Effector memory CD8-positive, alpha-beta T cell (primary cell): ENCODE results near the gene ETV5.

Source experiments
- ATAC-seq: fragments of 150-1000 bp; cut with Tn5 transposase; replicated peaks from 2 replicates; pipeline ENCODE4 v1.10.0; 2021; ENCODE audit warnings: mild to moderate bottlenecking, moderate library complexity
- DNase-seq, 3 experiments: peaks; one replicate each; pipeline ENCODE4 v3.0.0; 2021
- H3K27ac Mint-ChIP-seq, 2 donors: one replicate each; pipeline ENCODE4 v1.8.0; 2022; ENCODE audit warnings: mild to moderate bottlenecking in 2 of 2, mixed read lengths in 2 of 2, moderate library complexity in 2 of 2
- H3K27me3 Mint-ChIP-seq, 2 donors: one replicate each; pipeline ENCODE4 v1.8.0; 2022; ENCODE audit warnings: mixed read lengths in 2 of 2
- H3K36me3 Mint-ChIP-seq: one replicate; pipeline ENCODE4 v1.8.0; 2022; ENCODE audit warnings: mild to moderate bottlenecking, moderate library complexity, mixed read lengths; ENCODE audit not compliant: insufficient read depth
- H3K4me1 Mint-ChIP-seq, 2 donors: one replicate each; pipeline ENCODE4 v1.8.0; 2022; ENCODE audit warnings: low read depth in 2 of 2, mixed read lengths in 2 of 2
- H3K4me3 Mint-ChIP-seq, 2 donors: one replicate each; pipeline ENCODE4 v1.8.0; 2022; ENCODE audit warnings: mild to moderate bottlenecking in 2 of 2, mixed read lengths in 2 of 2, moderate library complexity in 2 of 2
- H3K9me3 Mint-ChIP-seq, 2 donors: one replicate each; pipeline ENCODE4 v1.8.0; 2022; ENCODE audit warnings: mixed read lengths in 2 of 2

ETV5 gene

GRCh38 chr3:186060222-186060621 is 48.7 kb downstream of the ETV5 start:
- Mint-ChIP-seq H3K9me3 (no peaks in the 10 kb centered on the region), H3K36me3 (no peaks in the 10 kb centered on the region), H3K4me3 (peak overlapping the region in 1 of 2 donors; percentile 10), H3K4me1 (peaks cover 11 to 13% of the 10 kb centered on the region in 2 donors), H3K27me3 (peaks cover 52 to 84% of the 10 kb centered on the region in 2 donors), H3K27ac (no peak overlapping the region)
- DNase-seq = peak in 1 of 3 experiments; percentile 2
- ATAC-seq = peak; percentile 76

DNA sequence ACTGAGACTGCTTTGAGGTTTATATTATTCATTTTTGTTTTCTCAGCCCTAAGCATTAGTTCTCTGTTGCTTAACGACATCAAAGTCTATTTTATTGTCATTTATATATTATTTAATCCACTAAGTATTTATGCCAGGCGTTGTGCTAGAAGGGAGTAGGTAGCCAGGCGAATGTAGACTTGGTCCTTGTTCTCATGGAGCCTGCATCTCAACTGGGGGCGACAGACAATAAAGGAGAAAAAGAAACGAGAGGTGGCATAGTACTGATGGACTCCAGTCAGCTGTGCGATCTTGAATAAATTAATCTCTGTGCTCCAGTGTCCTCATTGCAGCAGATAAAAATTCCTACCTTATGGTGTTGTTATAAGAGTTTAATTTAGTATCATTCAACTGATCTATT is 49.7 kb downstream of the ETV5 start:
- Mint-ChIP-seq H3K27me3 (peaks cover 53 to 84% of the 10 kb centered on the region in 2 donors), H3K4me3 (no peak overlapping the region), H3K4me1 (peaks cover 11 to 13% of the 10 kb centered on the region in 2 donors), H3K27ac (no peak overlapping the region), H3K9me3 (no peaks in the 10 kb centered on the region), H3K36me3 (no peaks in the 10 kb centered on the region)
- no peak for ATAC-seq
- no peak for DNase-seq

GRCh38 chr3:186058225-186058624 is 50.7 kb downstream of the ETV5 start:
- DNase-seq (no peak), ATAC-seq (no peak)
- Mint-ChIP-seq H3K27me3 (peaks cover 53 to 84% of the 10 kb centered on the region in 2 donors), H3K4me3 (no peak overlapping the region), H3K36me3 (no peaks in the 10 kb centered on the region), H3K27ac (no peak overlapping the region), H3K9me3 (no peaks in the 10 kb centered on the region), H3K4me1 (peaks cover 11 to 13% of the 10 kb centered on the region in 2 donors)

- DNase-seq = no peak
- Mint-ChIP-seq H3K27me3 (peaks cover 56 to 83% of the 10 kb centered on the region in 2 donors), H3K9me3 (no peaks in the 10 kb centered on the region), H3K36me3 (no peaks in the 10 kb centered on the region), H3K4me3 (no peak overlapping the region), H3K27ac (no peak overlapping the region), H3K4me1 (peaks cover 11 to 13% of the 10 kb centered on the region in 2 donors)
- ATAC-seq = no peak
Observed at GRCh38 chr3:186057594-186057993, 51.3 kb downstream of the ETV5 start.

GRCh38 chr3:186054792-186055352 is 54.0 kb downstream of the ETV5 start:
- H3K9me3 Mint-ChIP-seq = no peaks in the 10 kb centered on the region
- H3K27me3 Mint-ChIP-seq = peaks cover 69 to 83% of the 10 kb centered on the region in 2 donors
- H3K4me3 Mint-ChIP-seq = no peak overlapping the region
- H3K27ac Mint-ChIP-seq = no peak overlapping the region
- ATAC-seq = no peak
- H3K4me1 Mint-ChIP-seq = peaks cover under 1 to 1% of the 10 kb centered on the region in 2 donors
- DNase-seq = no peak
- no peaks in the 10 kb centered on the region for H3K36me3 Mint-ChIP-seq

DNA sequence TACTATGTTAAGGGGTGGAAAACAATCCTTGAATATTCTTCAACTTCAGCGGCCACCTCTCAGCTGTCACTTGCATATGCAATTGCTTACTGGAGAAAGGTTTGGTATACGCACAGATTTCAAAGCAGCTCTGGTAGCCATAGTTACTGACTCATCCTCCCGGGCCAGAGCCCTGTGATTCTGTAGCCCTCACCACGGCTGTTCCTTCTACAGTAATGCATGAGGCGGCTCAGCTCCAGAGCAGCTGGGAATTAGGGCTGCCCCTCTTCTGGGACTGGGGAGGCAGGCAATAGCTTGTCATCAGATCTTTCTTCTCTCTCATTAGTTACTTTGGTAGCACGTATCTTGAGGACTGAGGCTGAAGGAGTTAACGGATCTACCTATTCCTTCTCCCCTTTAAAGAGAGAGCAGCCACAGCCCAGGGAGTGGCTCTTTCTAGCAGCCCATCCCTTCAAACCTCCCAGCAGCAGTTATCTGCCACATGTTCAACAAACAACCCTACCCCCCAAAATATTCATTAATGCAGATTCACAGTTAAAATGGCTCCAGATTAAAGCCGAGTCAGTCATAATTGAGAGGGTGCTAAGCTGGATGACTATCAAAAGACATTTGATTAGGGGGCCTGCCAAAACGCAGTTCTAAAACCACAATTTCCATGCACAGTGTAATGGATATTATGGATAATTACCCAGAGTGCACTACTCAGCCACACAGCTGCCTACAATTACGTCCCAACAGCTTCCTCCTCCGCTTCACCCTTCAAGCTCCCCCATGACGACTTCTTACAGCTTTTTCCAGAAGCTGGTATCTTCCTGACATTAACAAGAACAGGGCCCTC is 54.7 kb downstream of the ETV5 start:
- DNase-seq = no peak
- Mint-ChIP-seq H3K4me3 (no peak overlapping the region), H3K27me3 (peaks cover 69 to 89% of the 10 kb centered on the region in 2 donors), H3K27ac (no peak overlapping the region), H3K9me3 (no peaks in the 10 kb centered on the region), H3K36me3 (no peaks in the 10 kb centered on the region), H3K4me1 (no peaks in the 10 kb centered on the region)
- ATAC-seq = no peak

GRCh38 chr3:186052096-186052840 is 56.6 kb downstream of the ETV5 start:
- H3K4me1 Mint-ChIP-seq = no peaks in the 10 kb centered on the region
- H3K27me3 Mint-ChIP-seq = peaks cover 72 to 86% of the 10 kb centered on the region in 2 donors

GRCh38 chr3:186049001-186049400 is 59.9 kb downstream of the ETV5 start:
- H3K4me1 Mint-ChIP-seq = no peaks in the 10 kb centered on the region
- ATAC-seq = no peak
- no peak overlapping the region for H3K4me3 Mint-ChIP-seq
- H3K36me3 Mint-ChIP-seq = no peaks in the 10 kb centered on the region
- DNase-seq = no peak
- H3K9me3 Mint-ChIP-seq = no peaks in the 10 kb centered on the region
- H3K27ac Mint-ChIP-seq = no peak overlapping the region
- H3K27me3 Mint-ChIP-seq = peaks cover 59 to 89% of the 10 kb centered on the region in 2 donors

More at GRCh38 chr3:186052096-186052840, 56.6 kb downstream of the ETV5 start:
- ATAC-seq = no peak
- Mint-ChIP-seq H3K36me3 (no peaks in the 10 kb centered on the region), H3K4me3 (no peak overlapping the region), H3K27ac (no peak overlapping the region), H3K9me3 (no peaks in the 10 kb centered on the region)
- no peak for DNase-seq

DNA sequence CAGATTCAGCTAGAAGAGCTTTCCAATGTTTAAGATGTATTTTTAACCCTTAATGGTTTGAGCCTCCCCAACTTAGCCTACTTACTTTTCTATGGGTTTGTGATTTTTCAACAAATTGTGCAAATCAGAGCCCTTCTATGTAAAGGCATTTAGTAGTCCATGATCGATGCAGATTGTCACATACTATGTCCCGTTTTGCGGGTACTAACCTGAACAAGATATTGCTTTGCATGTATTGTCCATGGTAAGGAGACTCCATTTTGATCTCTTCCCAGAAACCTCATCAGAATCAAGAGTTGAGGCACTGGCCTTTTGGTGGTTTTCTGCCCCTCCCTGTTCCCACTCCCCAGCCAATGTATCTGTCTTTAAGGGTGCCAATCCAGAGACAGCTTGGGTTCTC is 60.8 kb downstream of the ETV5 start:
- DNase-seq = no peak
- peaks cover 59 to 87% of the 10 kb centered on the region in 2 donors for H3K27me3 Mint-ChIP-seq

GRCh38 chr3:186046838-186047237 is 62.1 kb downstream of the ETV5 start:
- H3K4me1 Mint-ChIP-seq = no peaks in the 10 kb centered on the region
- H3K36me3 Mint-ChIP-seq = no peaks in the 10 kb centered on the region
- H3K9me3 Mint-ChIP-seq = no peaks in the 10 kb centered on the region
- ATAC-seq (no peak), DNase-seq (no peak)
- peaks cover 59 to 88% of the 10 kb centered on the region in 2 donors for H3K27me3 Mint-ChIP-seq
- H3K27ac Mint-ChIP-seq = no peak overlapping the region
- no peak overlapping the region for H3K4me3 Mint-ChIP-seq

More for the DNA sequence above, 60.8 kb downstream of the ETV5 start:
- H3K36me3 Mint-ChIP-seq = no peaks in the 10 kb centered on the region
- H3K9me3 Mint-ChIP-seq = no peaks in the 10 kb centered on the region
- no peaks in the 10 kb centered on the region for H3K4me1 Mint-ChIP-seq
- H3K4me3 Mint-ChIP-seq = no peak overlapping the region
- ATAC-seq = no peak
- H3K27ac Mint-ChIP-seq = no peak overlapping the region

DNA sequence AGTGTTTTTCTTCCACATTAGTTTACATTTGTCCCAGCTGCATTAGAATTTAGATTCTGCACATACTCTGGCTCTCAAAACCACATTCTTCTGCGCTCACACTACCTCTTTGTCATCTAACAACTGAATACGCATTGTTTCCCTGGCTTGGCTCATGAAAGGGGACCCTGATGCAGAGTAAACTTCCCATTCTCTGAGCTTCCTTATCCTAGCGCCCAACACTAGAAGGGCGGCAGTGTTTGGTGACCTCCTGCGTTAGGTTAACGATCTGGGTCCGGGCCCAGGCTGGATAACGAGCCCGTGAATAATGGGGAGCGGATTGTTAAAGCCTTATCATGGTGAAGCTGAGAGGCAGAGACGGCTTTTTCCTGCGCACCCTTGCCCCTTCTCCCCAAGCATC is 63.9 kb downstream of the ETV5 start:
- Mint-ChIP-seq H3K4me1 (no peaks in the 10 kb centered on the region), H3K27me3 (peaks cover 56 to 85% of the 10 kb centered on the region in 2 donors), H3K27ac (no peak overlapping the region), H3K36me3 (no peaks in the 10 kb centered on the region), H3K9me3 (no peaks in the 10 kb centered on the region), H3K4me3 (no peak overlapping the region)
- ATAC-seq (no peak), DNase-seq (no peak)

DNA sequence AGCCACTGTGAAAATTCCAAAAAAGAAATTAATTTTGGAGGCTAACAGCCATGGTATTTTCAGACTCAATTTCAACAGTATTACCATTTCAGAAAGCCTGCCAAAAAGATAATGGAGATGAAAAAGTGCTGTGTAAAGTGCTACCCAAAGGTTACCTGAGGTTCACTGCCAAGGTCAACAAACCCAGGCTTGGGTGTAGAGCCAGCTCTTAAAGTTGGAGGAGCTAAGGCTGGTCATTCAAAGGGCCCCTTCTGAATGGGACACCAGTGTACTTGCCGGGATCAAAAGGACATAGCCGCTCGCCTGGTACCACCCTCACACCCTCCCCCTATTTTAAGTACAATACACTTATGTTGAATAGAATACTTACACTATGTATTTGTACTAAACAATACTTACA is 64.5 kb downstream of the ETV5 start:
- no peak for ATAC-seq
- H3K27me3 Mint-ChIP-seq = peaks cover 60 to 81% of the 10 kb centered on the region in 2 donors
- no peaks in the 10 kb centered on the region for H3K9me3 Mint-ChIP-seq

GRCh38 chr3:186042521-186043202 is 66.2 kb downstream of the ETV5 start:
- DNase-seq (no peak), ATAC-seq (no peak)
- peaks cover 0 to 3% of the 10 kb centered on the region in 2 donors for H3K9me3 Mint-ChIP-seq
- no peak overlapping the region for H3K4me3 Mint-ChIP-seq
- no peaks in the 10 kb centered on the region for H3K4me1 Mint-ChIP-seq
- H3K27me3 Mint-ChIP-seq = peaks cover 50 to 66% of the 10 kb centered on the region in 2 donors
- no peaks in the 10 kb centered on the region for H3K36me3 Mint-ChIP-seq
- no peak overlapping the region for H3K27ac Mint-ChIP-seq

More for the DNA sequence above, 64.5 kb downstream of the ETV5 start:
- Mint-ChIP-seq H3K4me3 (no peak overlapping the region), H3K4me1 (no peaks in the 10 kb centered on the region), H3K36me3 (no peaks in the 10 kb centered on the region), H3K27ac (no peak overlapping the region)
- no peak for DNase-seq
